Measurements from ENCODE around the gene MAMDC4. TPM values are rescaled to one million over a fixed set of nuclear protein-coding genes. Genes with fewer than 3 reads are reported as not detected.
"Not testable (repeated sequence)": the region's sequence is repeated elsewhere in the genome, so short reads cannot be mapped to it uniquely, and the experiment has no call there.

The MAMDC4 gene
- total RNA-seq, 1 donor from 2014 or later = 11.0 TPM

DNA sequence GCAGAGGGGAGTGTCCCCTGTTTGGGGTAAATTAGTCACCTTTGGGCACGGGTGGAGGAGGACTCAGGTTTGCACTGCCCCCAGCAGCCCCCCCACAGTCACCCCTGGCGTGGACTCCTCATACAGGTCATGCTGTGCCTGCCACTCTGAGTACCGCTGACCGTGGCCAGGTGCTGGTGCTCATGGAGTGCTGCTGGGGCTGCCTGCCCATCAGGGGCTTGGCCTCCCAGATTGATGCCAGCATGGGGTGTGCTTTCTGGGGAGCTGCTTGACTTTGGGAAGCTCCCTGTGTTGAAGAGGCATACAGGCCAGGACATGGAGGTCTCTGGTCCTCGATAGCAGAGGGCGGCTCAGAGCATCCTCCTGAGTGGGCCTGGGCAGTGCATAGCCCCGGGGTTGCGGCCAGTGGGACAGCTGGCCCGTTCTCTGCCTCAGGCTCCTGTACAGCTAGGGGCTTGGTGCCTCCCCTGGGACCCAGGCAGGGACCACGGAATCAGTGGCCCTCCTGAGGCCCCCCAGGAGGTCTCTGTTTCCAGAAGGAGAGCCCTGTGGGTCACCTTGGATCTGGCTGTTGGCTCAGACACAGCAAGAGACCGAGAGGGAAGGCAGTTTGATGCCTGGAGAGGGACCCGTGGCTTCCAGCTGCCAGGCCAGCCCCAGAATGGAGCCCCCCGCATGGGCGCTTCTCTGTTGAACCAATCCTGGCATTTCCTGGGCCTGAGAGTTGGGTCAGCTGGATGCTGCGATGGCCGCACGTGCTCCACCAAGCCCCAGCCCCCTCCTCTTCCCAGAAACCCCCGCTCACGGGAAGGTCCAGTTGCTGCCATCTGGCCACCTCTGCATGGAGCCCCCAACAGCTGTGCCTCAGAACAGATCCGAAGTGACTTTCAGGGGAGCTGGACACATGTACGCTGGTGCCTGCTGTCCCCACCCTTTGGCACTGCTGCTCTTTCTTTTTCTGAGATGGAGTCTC is 15.9 kb upstream of the MAMDC4 start:
- no peak for DNase-seq (ENCODE audit: low spot score)

DNA sequence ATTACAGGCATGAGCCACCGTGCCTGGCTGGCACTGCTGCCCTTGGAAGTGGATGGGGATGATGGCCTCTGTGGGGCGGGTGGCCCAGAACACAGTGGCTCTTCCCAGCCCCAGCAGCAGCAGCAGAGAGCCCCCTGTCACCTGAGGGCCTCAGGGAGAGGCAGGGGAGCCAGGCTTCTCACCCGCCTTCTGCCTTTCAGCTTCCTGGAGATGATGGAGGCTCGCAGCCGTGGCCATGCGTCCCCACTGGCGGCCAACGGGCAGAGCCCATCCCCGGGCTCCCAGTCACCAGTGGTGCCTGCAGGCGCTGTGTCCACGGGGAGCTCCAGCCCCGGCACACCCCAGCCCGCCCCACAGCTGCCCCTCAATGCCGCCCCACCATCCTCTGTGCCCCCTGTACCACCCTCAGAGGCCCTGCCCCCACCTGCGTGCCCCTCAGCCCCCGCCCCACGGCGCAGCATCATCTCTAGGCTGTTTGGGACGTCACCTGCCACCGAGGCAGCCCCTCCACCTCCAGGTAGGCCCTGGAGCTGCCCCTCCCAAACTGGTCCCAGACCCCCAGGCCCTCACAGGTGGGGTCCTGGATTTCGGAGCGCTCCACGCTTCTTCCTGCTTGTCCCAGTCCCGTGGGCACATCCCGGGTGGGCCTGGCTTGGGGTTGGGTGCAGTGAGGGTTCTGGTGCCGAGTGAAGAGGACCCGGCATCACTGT is 14.8 kb upstream of the MAMDC4 start:
- intact Hi-C loops (cut with DNase I) = no loop called here
- DNase-seq (ENCODE audit: low spot score) = no peak

More for the DNA sequence above, 15.9 kb upstream of the MAMDC4 start:
- intact Hi-C loops (cut with DNase I) = no loop called here

DNA sequence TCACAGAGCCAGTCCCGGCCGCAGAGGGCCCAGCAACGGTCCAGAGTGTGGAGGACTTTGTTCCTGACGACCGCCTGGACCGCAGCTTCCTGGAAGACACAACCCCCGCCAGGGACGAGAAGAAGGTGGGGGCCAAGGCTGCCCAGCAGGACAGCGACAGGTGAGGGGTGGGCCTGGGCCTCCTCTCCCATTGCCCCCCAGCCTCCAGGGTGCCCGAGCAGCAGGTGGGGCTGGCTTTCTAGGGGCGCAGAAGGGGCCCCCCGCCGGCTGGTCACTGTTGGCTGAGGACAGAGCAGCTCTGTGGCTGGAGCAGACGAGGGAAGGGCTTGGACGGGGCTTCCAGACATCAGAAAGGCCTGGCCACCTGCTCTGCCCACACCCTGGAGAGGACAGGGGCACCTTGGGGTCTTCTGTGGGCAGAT is 14.3 kb upstream of the MAMDC4 start:
- DNase-seq (ENCODE audit: low spot score); intact Hi-C loops (cut with DNase I): not testable (repeated sequence)

DNA sequence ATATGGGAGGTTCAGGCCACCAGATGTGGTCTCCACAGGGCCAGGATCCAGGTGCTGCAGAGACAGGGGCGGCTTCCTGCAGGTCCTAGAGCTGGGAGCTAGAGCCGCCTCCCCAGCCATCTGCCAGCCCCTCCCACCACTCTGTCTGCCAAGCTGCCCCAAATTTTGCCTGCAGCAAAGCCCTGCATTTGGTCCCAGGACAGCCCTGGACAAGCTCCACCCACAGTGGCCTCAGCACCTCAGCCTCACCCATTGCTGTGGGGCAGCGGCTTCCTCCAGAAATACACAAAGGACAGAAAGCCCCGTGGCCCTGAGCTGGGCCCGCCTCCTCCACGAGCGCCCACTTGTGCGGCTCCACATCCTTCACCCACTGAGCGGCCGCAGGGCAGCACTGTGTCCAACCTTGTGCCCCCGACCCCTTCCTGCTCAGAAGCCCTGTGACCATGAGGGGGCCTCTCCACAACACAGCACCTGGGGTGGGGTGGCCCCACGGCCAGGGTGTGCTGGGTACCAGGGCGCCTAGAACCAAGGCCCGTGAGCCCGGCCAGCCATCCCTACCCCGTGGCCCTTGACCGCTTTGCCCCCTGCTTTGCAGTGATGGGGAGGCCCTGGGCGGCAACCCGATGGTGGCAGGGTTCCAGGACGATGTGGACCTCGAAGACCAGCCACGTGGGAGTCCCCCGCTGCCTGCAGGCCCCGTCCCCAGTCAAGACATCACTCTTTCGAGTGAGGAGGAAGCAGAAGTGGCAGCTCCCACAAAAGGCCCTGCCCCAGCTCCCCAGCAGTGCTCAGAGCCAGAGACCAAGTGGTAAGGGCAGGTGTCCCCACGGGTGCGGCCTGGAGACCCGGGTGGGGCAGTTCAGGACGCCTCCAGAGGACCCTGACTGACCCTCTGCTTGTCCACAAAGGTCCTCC is 13.6 kb upstream of the MAMDC4 start:
- intact Hi-C loops (cut with DNase I) = no loop called here
- no peak for DNase-seq (ENCODE audit: low spot score)

DNA sequence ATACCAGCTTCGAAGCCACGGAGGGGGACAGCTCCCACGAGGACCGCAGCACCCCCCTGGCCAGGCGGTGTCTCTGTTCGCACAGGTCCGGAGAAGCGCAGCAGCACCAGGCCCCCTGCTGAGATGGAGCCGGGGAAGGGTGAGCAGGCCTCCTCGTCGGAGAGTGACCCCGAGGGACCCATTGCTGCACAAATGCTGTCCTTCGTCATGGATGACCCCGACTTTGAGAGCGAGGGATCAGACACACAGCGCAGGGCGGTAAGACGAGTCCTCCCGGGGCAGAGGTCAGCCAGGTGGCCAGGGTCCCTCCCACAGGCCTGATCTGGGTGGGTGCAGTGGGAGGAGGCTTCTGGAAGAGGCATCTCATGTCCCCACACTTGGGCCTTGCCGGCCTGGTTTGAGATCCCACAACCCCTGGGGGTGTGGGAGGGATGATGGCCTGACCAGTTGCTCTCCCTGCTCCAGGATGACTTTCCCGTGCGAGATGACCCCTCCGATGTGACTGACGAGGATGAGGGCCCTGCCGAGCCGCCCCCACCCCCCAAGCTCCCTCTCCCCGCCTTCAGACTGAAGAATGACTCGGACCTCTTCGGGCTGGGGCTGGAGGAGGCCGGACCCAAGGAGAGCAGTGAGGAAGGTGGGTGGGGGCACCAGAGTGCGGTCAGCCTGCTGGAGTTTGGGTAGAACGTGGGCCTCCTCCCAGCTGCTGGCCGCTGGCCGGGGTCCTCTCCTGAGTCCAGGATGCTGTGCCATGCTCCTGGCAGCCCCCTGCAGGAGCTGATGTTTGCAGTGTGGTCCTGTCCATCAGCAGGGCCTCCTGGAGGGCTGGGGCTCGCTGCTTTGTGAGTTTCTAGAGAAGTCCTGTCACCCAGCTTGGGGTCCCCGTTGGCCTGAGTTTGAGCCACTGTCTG is 12.7 kb upstream of the MAMDC4 start:
- no peak for DNase-seq (ENCODE audit: low spot score)
- intact Hi-C loops (cut with DNase I) = loop anchor here (5.0 kb wide), 1 partner anchor 188 kb away; the partner anchor contains the start of gene ABCA2

DNA sequence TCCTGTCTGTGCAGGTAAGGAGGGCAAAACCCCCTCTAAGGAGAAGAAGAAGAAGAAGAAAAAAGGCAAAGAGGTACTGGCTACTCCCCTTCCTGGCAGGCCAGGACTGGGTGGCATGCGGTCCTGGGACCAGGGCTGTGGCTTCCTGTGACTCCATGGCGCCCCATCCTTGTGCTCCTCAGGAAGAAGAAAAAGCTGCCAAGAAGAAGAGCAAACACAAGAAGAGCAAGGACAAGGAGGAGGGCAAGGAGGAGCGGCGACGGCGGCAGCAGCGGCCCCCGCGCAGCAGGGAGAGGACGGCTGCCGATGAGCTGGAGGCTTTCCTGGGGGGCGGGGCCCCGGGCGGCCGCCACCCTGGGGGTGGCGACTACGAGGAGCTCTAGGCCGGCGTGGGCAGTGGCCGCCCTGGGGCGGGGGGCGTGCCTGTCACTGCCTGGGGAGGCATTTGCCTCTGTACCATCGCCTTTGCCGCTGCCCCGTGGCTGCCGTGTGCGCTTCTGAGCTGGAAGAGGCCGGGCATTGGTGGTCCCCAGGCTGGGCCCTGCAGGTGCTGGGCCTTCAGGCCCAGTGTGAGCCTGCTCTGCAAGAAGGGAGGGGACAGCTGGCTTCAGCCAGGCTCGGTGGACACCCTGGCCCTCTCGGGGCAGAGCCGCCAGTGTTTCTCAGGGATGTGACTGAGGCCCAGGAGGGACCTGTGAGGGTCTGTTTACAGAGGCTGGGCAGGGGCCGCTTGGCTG is 11.8 kb upstream of the MAMDC4 start:
- DNase-seq (ENCODE audit: low spot score) = no peak
- intact Hi-C loops (cut with DNase I) = loop anchor here (5.0 kb wide), 1 partner anchor 187 kb away; the partner anchor contains the start of gene ABCA2

DNA sequence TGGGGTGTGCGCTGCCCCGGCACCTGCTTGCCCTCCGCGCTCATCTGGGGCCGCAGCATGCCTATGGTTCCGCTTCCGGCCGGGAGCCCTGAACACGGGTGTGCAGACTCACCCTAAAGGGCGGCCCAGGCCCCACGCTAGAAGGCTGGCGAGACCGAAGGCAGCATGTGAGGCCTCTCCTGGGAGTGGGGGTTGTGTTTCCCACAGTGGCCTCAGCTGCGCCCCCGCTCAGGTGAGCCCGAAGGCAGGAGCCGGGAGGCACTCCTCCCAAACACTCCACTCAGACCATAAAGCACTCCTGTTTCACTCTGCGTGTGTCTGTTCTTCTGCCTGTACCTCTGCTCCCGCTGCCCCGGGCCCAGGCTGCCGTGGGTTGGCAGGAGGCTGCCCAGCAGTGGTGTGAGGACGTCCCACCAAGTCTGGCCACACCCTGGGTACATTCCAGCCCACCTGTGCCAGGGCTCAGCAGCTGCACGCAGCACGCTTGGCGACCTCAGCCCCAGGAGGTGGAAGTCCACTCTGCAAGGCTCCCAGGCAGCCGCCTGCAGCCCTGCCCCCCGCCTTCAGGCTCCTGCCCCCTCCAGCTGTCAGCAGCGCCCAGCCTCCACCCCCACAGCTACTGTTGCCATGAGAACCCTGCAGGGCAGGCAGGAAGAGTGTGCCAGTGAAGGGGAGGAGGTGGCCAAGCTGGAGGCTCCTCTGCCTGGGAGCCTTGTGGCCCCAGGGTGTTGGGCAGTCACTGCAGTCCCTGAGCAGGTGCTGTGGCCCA is 11.1 kb upstream of the MAMDC4 start:
- intact Hi-C loops (cut with DNase I) = loop anchor here (5.0 kb wide), 1 partner anchor 186 kb away; the partner anchor contains the start of gene ABCA2
- no peak for DNase-seq (ENCODE audit: low spot score)

DNA sequence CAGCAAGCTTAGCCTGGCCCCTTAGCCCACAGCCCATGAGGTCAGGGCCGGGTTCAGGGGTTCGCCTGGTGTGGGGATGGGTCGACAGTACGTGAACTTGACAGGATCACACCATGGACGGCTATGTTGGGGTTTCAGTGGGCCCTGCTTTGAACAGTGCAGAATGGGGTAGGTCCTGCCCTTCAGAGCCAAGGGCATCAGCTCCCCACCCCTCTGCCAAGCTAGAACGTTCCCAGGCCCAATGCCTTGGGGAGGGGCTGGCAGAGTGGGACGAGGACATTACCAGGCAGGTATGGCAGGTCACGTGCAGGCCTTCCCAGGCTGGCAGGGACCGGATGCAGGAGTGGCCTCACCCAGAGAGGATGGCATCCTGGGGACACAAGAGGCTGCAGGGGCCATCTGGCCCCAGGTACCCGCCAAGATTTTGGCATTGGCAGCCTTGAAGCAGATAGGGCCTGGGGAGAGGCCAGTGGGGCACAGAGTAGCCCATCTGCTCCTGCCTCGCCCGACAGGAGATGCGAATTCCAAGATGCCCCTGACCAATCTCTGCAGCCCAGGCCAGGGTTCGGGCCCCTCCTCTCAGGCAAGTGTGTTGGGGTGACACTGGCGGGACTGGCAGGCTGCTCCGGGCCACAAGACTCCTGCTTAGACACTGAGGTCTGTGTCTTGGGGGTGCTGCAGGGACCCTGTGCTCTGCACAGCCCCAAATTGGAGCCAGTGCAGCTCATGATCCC is 10.3 kb upstream of the MAMDC4 start:
- intact Hi-C loops (cut with DNase I) = loop anchor here (5.0 kb wide), 1 partner anchor 185 kb away; the partner anchor contains the start of gene ABCA2
- not testable (repeated sequence) for DNase-seq (ENCODE audit: low spot score)

DNA sequence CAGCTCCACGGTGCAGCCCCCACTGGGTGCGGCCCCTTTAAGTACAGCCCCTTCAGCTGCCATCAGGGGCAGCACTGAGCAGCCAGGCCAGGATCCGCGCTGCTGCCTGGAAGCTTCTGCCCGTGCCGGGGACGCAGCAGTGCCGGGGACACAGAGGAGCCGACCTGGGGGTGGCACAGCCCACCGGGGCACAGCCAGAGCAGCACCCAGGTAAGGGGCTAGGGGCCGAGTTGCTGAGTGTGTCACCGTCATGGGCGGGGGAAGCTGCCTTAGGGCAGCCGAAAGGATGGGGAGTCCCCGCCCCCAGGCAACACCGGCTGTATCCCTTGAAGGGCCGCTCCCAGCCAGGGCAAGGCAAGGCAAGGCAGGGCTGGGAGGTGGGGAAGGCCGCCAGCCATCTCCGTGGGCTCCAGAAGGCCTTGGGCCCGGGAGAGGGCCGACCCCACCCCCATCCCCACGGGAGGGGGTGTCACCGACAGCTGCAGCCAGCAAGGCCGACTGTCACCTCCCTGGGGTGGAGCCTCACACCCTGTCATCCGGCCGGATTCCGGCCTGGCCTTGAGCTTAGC is 9.7 kb upstream of the MAMDC4 start, which contains the start of gene AJM1:
Gene AJM1, plus strand, starts transcription at position 99 of the 569 bp plus-strand sequence. CDS start 1,937 bp downstream, outside the sequence.
- intact Hi-C loops (cut with DNase I) = loop anchor here (5.0 kb wide), 1 partner anchor 185 kb away; the partner anchor contains the start of gene ABCA2
- DNase-seq (ENCODE audit: low spot score) = peak; percentile 88

DNA sequence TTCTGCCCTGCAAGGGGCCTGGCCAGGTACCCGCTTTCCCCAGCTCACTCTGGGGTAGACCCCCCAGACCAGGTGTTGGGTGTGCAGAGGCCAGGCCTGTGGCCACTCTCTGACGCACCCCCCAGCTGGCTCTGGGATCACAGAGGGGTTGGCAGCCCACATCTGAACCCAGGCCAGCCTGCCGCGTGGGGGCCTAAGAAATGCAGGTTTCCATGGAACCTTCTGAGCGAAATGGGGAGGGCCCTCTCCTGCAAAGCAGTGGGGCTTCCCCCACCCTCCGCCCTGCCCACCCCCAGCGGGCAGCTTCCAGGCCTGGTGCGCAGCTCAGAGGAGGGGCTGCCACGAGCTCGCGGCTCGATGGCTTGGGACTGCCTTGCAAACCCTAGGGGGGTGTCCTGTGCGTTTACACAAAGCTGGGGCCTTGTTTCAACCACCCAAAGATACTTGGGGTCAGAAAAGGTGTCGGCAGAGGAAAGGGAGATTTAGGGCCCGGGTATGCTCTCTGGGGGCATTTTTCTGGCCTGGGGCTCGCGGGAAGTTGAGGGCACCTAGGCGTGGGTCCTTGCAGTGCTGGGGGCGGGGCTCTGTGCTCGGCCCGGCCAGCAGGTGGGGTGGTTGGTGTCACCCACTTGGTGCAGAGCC is 8.9 kb upstream of the MAMDC4 start:
- DNase-seq (ENCODE audit: low spot score) = not testable (repeated sequence)
- intact Hi-C loops (cut with DNase I) = loop anchor here (5.0 kb wide), 1 partner anchor 184 kb away; the partner anchor contains the start of gene ABCA2

DNA sequence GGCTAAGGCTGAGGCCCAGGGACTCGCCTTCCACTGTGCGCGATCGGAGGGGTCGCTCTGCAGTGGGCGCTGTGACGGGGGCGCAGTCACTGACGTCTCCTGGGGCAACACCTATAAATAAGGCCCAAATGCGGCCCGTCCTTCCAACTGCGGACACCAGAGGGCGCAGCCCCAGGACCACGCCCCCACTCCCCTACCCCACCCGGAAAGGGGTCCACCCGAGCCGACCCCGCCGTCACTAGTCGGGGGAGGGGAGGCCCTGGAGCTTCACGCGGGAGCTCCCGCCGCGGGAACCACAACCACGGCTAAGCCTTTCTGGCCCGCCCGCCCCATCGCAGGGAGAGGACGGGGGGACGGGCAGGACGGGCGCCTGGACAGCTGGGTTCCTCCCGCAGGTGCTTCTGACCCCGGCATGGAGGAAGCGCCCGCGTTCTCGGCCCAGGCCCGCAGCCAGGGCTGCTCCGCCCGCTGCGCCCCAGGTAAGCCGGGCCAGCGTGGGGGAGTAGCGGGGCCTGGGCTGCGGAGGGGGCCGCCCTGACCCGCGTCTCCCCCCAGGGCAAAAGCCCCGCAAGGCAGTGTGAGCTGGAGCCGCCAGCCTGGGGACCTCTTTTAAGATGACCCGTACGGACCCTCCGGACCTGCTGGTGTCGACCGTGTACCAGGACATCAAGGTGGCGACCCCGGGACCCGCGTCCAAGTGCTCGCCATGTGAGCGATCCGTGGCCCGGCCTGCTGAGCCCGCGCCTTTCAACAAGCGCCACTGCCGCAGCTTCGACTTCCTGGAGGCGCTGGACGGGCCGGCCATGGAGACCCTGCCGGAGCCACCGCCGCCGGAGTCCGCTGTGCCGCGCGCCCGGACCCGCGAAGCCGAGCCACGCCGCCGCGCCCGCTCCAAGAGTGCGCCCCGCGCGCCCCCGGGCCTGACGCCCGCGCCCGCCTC is 8.1 kb upstream of the MAMDC4 start:
- not testable (repeated sequence) for DNase-seq (ENCODE audit: low spot score)

DNA sequence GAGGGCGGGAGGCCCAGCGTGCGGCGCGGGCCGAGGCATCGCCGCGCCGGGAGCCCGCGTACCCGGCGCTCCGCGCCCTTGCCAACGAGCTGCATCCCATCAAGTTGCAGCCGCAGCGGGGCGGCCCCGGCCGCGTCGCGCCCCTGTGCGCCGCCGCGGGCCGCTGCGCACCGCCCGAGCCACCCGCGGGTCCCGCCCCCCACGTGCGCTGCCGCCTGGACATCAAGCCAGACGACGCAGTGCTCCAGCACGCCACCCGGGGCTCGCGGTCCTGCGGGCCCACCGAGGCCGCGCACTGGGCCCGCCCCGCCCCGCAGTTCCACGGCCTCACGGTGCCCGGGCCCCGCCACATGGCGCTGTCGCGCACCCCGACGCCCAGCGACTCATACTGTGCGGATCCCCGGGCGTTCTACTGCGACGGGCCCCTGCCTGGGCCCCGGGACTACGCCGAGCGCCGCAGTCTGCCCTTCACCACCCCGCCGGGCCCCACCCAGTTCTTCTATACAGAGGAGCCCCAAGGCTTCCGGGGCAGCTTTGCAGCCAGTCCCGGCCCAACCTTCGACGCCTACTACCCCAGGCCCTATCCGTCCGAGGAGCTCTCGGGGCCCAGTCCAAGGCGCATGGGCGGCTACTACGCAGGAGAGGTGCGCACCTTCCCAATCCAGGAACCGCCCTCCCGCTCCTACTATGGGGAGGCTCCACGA is 7.2 kb upstream of the MAMDC4 start:
- intact Hi-C loops (cut with DNase I) = loop anchor here (5.0 kb wide), 2 partner anchors 53 to 182 kb away; partner anchors contain the start of genes ABCA2 and TMEM141
- no peak for DNase-seq (ENCODE audit: low spot score)

More for the DNA sequence above, 8.1 kb upstream of the MAMDC4 start:
- intact Hi-C loops (cut with DNase I) = loop anchor here (5.0 kb wide), 1 partner anchor 183 kb away; the partner anchor contains the start of gene ABCA2
